ENCODE measurements around the gene TUBA1C. TPM values are rescaled to one million over a fixed set of nuclear protein-coding genes. Genes with fewer than 3 reads are reported as not detected.
A peak's percentile ranks its signal among the peaks of the same experiment; 100 is the strongest.

TUBA1C gene
- total RNA-seq (2013; cell fraction: nucleolus; rRNA removed) = 36.9 and 48.7 TPM in 2 replicates
- 449 and 453 TPM in 2 replicates for total RNA-seq (2014; rRNA removed)
- total RNA-seq (2014; rRNA removed; fragmentation: Illumina TruSeq; extraction: Trizol) = 333 and 343 TPM in 2 replicates
- total RNA-seq (2021) = 318 and 323 TPM in 2 replicates
- polyA plus RNA-seq (2011; ENCODE audit: low read depth) = 181 TPM
- polyA plus RNA-seq (2011; rRNA removed) = 406 and 821 TPM in 2 replicates
- polyA plus RNA-seq (2011; cell fraction: cytosol; rRNA removed) = 1,358 and 1,411 TPM in 2 replicates
- 349 and 442 TPM in 2 replicates for polyA plus RNA-seq (2011; cell fraction: nucleus; rRNA removed)
- 194 and 220 TPM in 2 replicates for polyA plus RNA-seq (2012)
- 958 and 1,003 TPM in 2 replicates for polyA plus RNA-seq (2014; fragmentation: Illumina TruSeq; extraction: Trizol)
- 100 to 1,000 TPM; 285 to 374 TPM for polyA plus RNA-seq (2014; fragmentation: Nextera tagmentation; extraction: Ambion mirVana)
- 716 and 733 TPM in 2 replicates for polyA plus RNA-seq (2014; rRNA removed)
- polyA plus RNA-seq (2016; fragmentation: Nextera tagmentation; extraction: Ambion mirVana) = 100 to 1,000 TPM; 432 to 449 TPM
- polyA minus RNA-seq (2011; rRNA and poly(A)+ RNA removed) = 870 and 1,102 TPM in 2 replicates
- 144 and 171 TPM in 2 replicates for polyA minus RNA-seq (2011; cell fraction: cytosol; rRNA and poly(A)+ RNA removed)
- polyA minus RNA-seq (2011; cell fraction: nucleus; rRNA and poly(A)+ RNA removed) = 70.7 and 117 TPM in 2 replicates
- Bru-seq, nascent RNA = percentile 69 among the genes with signal in this experiment
- percentile 74 among the genes with signal in this experiment for BruChase-seq, experiment 1, labeled RNA remaining after a 6-hour chase
- percentile 70 among the genes with signal in this experiment for BruChase-seq, experiment 2, labeled RNA remaining after a 2-hour chase
- long read RNA-seq, experiment 1, transcript TUBA1C-201 (4 exons, 3,001 nt) = major isoform, 127 of 145 reads
- long read RNA-seq, experiment 1, partial matches to known transcripts = 13 of 145 reads
- long read RNA-seq, experiment 1, other reads (novel, unspliced or antisense) = 5 of 145 reads
- long read RNA-seq, experiment 2, transcript TUBA1C-203 (2 exons, 1,105 nt) = minor isoform, 9 of 650 reads
- long read RNA-seq, experiment 2, transcript TUBA1C-201 (4 exons, 3,001 nt) = major isoform, 537 of 650 reads
- long read RNA-seq, experiment 2, partial matches to known transcripts = 99 of 650 reads
- long read RNA-seq, experiment 2, other reads (novel, unspliced or antisense) = 5 of 650 reads

- FAIRE-seq = peak; percentile 38
- ChIA-PET CTCF (interaction anchor here (0.6 to 1.4 kb wide), 3 partner anchors 24 to 207 kb away, joined by 3 to 7 read pairs (median 3); no protein-coding TSS in a partner anchor), RAD21 (ENCODE audit: unreplicated experiment) (interaction anchor here (0.9 to 1.8 kb wide), 3 partner anchors 58 to 133 kb away, joined by 3 to 7 read pairs (median 3); partner anchors contain the start of genes TROAP and TUBA1B), SMC1A (ENCODE audit: uncharacterized antibody, unreplicated experiment) (interaction anchor here (1.2 kb wide), 1 partner anchor 132 kb away, joined by 3 read pairs; no protein-coding TSS in a partner anchor), POLR2A (interaction anchor here (0.7 to 2.0 kb wide), 6 partner anchors 20 to 545 kb away, joined by 3 to 10 read pairs (median 4); partner anchors contain the start of gene TUBA1B)
- BruUV-seq (replicated peaks) = TSS peak; percentile 72
- Histone ChIP-seq H2AFZ (ENCODE audit: control insufficient read depth, low read depth, low read length) (peak within 1 kb of the TSS; percentile 81), H3K9me3 (replicated peaks; ENCODE audit: control insufficient read depth, insufficient read depth, low read length) (no peaks in the 10 kb centered on the region), H3K4me2 (ENCODE audit: control insufficient read depth, insufficient read depth) (peak within 1 kb of the TSS; percentile 83), H3K4me3 (peak within 1 kb of the TSS; percentile 96), H3K27me3 (replicated peaks in 1 of 2; ENCODE audit: control insufficient read depth in 2 of 2, insufficient read depth in 2 of 2, low read length in 1 of 2) (no peaks in the 10 kb centered on the region), H3K9ac (ENCODE audit: control insufficient read depth, insufficient read depth, low read length) (peak within 1 kb of the TSS; percentile 99), H3K79me2 (ENCODE audit: control insufficient read depth, insufficient read depth, low read length) (peaks cover 47% of the 10 kb centered on the region), H3K36me3 (ENCODE audit: control insufficient read depth in 2 of 2, insufficient read depth in 2 of 2, low read length in 1 of 2) (peaks cover 0 to 10% of the 10 kb centered on the region in 2 experiments; a peak in 2 of 4 replicates), H3K4me1 (ENCODE audit: control insufficient read depth, insufficient read depth, low read length) (peaks cover 14% of the 10 kb centered on the region), H3K27ac (ENCODE audit: control insufficient read depth, insufficient read depth) (peak within 1 kb of the TSS; percentile 93), H4K20me1 (ENCODE audit: control insufficient read depth, insufficient read depth) (no peaks in the 10 kb centered on the region; the same call in 1 of the 2 replicates)
- peak; percentile 95 for ATAC-seq
- intact Hi-C loops (cut with micrococcal nuclease; ENCODE audit: unreplicated experiment) (loop anchor here (2.0 kb wide), 1 partner anchor 30 kb away; no protein-coding TSS in a partner anchor), in situ Hi-C loops (cut with MboI) (no loop called here)
- WGBS (ENCODE audit: insufficient coverage, insufficient replicate concordance, low lambda C conversion rate, missing lambda C conversion rate) = under 1% methylated on average over 61 of the region's 61 CpGs
- DNase-seq (ENCODE audit: low read depth, low spot score) = peak; percentile 57
- TF ChIP-seq IRF5 (IDR thresholded peaks at IDR 0.05; ENCODE audit: borderline replicate concordance) (no peak), JUNB (IDR thresholded peaks at IDR 0.05) (no peak), HDAC6 (IDR thresholded peaks at IDR 0.05; ENCODE audit: unreplicated experiment) (peak; percentile 92), STAT1 (conservative IDR thresholded peaks at IDR 0.05) (no peak; the same call in 1 of the 2 replicates), IKZF1 (conservative IDR thresholded peaks at IDR 0.05) (peak; percentile 52), ZBTB4 (CRISPR knock-in tag; IDR thresholded peaks at IDR 0.05) (no peak), SMAD5 (IDR thresholded peaks at IDR 0.05; ENCODE audit: low read depth) (peak; percentile 98), RAD21 (IDR thresholded peaks at IDR 0.05; ENCODE audit: insufficient read depth, low read depth, low read length) (no peak), SRF (IDR thresholded peaks at IDR 0.05; ENCODE audit: low read depth in 2 of 2, low read length in 2 of 2) (no peak), RUNX3 (IDR thresholded peaks at IDR 0.05; ENCODE audit: low read length) (peak; percentile 54; the same call in 1 of the 2 replicates), ZNF384 (IDR thresholded peaks at IDR 0.05; ENCODE audit: borderline replicate concordance, low read depth, low read length) (no peak), HCFC1 (IDR thresholded peaks at IDR 0.05; ENCODE audit: low read length) (peak; percentile 45), EP300 (IDR thresholded peaks at IDR 0.05; ENCODE audit: borderline replicate concordance in 1 of 2, control insufficient read depth in 1 of 2, low read depth in 2 of 2, low read length in 2 of 2) (no peak)
Observed at GRCh38 chr12:49264873-49265792, at the start of gene TUBA1C. Gene TUBA1C (plus strand): TSS chr12:49265082. CDS start chr12:49265182, 100 bp downstream.

Data from GM12878 (cell line).